AML-193 (cell line): ENCODE measurements around the gene ATF7IP2.
"Not testable (repeated sequence)": the region's sequence is repeated elsewhere in the genome, so short reads cannot be mapped to it uniquely, and the experiment has no call there.

Experiments used
- DNase-seq, 2 experiments: peaks; one replicate each; lab custom pipeline; 2025; lab: John Stamatoyannopoulos, UW

Gene ATF7IP2

GRCh38 chr16:10376229-10376628 is 9.6 kb upstream of the ATF7IP2 start:
- no peak for DNase-seq

DNA sequence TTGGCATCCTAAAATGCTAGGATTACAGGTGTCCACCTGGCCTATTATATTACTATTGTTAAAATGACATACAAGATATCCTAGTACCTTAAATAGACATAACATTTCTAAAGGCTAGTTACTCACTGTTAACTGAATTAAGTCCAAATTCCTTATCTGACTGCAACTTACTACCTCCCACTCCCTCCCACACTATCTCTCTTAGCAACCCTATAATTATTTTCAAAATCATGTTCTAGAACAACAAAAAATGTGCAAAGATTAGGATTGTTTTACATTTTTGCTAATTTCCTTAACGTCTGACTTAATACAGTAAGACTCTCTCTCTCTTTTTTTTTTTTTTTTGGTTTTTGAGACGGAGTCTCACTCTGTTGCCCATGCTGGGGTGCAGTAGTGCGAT is 2.2 kb upstream of the ATF7IP2 start:
- no peak for DNase-seq

DNA sequence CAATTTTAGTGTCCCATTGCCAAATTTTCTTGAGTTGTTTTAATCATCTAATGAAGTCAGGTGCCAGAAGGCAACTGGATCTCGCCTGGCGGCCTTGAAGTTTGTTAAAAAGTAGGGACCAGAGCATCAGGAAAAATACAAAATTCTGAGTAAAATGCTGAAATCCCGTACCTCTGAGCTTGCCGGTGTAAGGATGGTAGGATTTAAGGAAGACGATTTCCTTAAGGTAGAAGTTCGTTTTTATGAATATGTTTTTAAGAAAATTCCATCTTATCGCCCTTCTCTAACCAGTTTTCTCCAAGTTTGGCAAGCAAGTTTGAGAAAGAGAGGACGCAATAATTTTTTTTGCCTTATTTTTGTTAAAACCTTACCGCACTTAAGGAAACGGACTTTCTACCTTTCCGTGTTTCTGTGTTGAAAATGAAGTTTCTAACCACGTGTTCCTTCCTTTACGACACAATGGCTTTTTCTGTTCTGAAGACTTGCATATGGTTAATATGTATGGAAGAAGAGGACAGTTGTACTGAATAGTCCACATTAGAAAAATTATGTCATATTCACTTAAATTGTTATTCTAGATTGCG is 748 bp downstream of the ATF7IP2 start:
- DNase-seq: peak; percentile 7 to 19

- DNase-seq: no peak
These were observed 1.3 kb downstream of the ATF7IP2 start for GRCh38 chr16:10387188-10387617.

DNA sequence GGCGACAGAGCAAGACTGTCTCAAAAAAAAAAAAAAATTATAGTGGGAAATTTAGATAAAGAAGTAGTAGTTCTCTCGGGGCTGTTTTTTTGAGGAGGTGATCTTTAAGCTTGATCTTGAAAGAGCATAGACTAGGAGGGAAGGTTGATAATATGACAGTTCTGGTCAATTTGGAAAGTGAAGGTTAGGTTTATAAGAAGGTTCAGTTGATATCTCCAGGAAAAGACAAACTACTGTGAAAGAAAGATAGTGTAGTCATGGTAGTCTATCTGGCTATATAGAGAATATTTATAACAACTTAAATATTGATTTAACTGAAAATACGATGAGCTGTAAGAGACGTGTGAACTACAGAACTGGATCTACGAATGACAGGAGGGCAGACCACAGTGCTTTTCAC is 3.1 kb downstream of the ATF7IP2 start:
- DNase-seq: no peak

- no peak for DNase-seq
These were observed 4.5 kb downstream of the ATF7IP2 start for GRCh38 chr16:10390330-10390729.

- DNase-seq: no peak
These were observed 5.0 kb downstream of the ATF7IP2 start for GRCh38 chr16:10390867-10391266.

DNA sequence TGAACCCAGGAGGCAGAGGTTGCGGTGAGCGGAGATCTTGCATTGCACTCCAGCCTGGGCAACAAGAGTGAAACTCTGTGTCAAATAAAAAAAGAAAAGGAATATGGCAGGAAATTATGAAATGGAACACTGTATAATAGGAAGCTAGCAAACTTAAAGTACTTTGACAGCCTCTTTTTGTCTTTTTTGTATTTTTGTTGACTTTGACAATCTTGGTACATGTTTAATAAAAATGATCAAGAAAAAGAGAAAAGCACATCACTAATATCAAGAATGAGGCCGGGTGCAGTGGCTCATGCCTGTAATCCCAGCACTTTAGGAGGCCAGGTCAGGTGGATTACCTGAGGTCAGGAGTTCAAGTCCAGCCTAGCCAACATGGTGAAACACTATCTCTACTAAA is 5.5 kb downstream of the ATF7IP2 start:
- DNase-seq: no peak

GRCh38 chr16:10402975-10403374 is 17.1 kb downstream of the ATF7IP2 start:
- DNase-seq: no peak

GRCh38 chr16:10405386-10405939 is 19.6 kb downstream of the ATF7IP2 start:
- no peak for DNase-seq

GRCh38 chr16:10408824-10409381 is 23.0 kb downstream of the ATF7IP2 start:
- DNase-seq: no peak

DNA sequence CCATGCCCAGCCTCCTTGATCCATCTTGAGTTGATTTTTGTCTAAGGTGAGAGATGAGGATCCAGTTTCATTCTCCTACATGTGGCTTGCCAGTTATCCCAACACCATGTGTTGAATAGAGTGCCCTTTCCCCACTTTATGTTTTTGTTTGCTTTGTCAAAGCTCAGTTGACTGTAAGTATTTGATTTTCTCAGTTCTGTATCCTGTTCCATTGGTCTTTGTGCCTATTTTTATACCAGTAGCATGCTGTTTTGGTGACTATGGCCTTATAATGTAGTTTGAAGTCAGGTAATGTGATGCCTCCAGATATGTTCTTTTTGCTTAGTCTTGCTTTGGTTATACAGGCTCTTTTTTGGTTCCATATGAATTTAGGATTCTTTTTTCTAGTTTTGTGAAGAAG is 23.9 kb downstream of the ATF7IP2 start:
- DNase-seq: not testable (repeated sequence)

DNA sequence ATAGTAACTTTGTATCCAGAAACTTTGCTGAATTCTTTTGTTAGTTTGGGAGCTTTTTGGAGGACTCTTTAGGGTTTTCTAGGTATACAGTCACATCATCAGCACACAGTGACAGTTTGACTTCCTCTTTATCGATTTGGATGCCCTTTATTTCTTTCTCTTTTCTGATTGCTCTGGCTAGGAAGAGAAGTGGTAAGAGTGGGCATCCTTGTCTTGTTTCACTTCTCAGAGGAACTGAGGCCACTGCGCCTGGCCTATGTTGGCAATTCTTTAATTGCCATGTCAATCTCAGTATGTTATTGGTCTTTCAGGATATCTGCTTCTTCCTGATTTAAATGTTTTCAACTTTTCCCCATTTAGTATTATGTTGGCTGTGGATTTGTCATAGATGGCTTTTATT is 24.6 kb downstream of the ATF7IP2 start:
- no peak for DNase-seq

- no peak for DNase-seq
These were observed 27.2 kb downstream of the ATF7IP2 start for GRCh38 chr16:10412935-10413601.

DNA sequence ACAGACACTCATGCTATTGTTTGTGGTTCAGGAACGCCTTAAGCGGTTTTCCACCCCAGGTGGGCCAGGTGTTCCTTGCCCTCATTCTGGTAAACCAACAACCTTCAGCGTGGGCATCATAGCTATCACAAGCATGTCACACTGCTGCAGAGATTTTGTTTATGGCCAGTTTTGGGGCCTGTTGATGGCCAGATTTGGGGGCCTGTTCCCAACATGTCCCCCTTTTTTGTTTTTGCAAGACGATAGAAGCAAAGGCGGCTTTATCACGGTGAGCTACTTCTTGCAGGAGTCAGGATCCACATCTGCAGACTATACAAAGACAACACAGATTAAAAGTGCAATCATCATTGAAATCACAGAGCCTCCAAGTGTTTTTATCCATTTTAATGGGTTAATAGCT is 32.3 kb downstream of the ATF7IP2 start:
- not testable (repeated sequence) for DNase-seq

DNA sequence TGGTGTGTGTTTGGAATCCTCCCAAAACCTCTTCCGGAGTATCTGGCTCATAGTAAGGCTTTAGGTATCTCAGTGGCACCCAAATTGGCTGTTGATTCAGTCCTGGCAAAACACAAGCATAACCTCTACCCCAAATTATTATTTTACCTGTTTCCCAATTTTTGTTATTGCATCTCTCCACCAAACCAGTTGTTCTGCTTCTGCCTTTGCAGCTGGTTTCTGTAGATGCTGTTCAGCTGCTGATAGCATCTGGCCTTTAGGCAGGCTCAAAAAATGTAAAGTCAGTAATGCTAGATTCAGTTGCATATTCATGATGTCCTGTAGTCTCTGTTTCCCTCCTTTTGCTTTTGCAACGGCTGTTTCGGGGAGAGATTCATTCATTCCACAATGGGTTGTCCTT is 33.8 kb downstream of the ATF7IP2 start:
- DNase-seq: no peak

- DNase-seq: no peak
These were observed 35.7 kb downstream of the ATF7IP2 start for GRCh38 chr16:10421596-10421995.

DNA sequence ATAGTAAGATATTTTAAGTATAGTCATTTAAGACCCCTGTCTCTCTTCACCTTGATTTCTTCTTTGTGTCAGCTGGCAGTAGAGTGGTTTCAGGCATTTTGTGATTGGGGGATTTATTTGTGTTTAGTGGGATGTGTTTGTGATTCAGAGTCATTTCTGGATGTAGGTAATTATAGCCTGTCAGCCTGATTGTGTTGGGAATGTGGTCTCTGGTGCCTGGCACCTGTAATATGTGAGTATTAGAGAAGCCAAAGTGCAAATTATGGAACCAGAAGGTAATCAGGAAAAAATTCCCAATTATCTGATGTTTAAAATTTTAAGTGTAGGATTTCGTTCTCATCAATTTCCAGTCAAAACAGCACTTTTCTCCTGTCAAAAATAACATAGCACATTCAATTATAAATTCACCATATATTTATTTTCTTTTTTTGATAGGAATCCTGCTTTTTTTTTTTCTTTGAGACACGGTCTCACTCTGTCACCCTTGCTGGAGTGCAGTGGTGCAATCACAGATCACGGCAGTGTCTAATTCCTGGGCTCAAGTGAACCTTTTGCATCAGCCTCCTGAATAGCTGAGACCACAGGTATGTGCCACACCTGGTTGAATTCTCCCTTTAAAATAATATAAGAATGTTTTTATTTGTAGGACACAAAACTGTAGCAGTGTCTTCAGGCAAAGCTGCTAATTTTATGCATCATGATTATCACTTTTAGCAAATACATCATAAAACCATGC is 42.7 kb downstream of the ATF7IP2 start:
- no peak for DNase-seq

- DNase-seq: not testable (repeated sequence)
These were observed 43.6 kb downstream of the ATF7IP2 start for GRCh38 chr16:10429299-10429969.

DNA sequence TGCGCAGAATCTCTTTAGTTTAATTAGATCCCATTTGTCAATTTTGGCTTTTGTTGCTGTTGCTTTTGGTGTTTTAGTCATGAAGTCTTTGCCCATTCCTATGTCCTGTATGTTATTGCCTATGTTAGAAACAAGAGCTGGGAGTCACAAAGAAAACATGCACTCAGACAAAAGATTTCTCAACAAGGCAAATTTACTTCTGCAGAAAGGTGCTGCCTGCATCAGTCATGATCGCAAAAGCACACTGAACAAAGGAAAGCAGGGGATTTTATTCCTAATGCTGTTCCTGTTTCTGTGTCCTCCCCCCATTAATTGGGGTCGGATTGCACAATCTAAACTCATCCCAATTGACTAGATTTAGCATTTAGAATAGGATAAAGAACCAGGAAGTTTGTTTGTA is 55.9 kb downstream of the ATF7IP2 start:
- DNase-seq: no peak

DNA sequence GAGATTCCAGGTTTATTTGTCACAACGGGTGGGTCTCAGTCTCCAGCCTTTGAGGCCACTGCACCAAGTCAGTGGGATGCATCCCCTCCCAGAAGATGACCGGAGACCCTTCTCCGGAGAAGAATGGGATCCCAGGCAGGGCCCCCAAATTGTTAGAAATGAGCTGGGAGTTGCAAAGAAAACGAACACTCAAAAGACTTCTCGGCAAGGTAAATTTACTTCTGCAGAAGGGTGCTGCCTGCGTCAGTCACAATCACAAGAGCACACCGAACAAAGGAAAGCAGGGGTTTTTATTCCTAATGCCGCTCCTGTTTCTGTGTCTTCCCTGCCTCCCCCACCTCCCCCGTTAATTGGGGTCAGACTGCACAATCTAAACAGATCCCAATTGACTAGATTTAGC is 61.4 kb downstream of the ATF7IP2 start:
- DNase-seq: no peak
